ENCODE results near the gene EIF4A3. TPM values are rescaled to one million over a fixed set of nuclear protein-coding genes. Genes with fewer than 3 reads are reported as not detected.

Gene EIF4A3
- total RNA-seq (ENCODE audit: unreplicated experiment): 76.6 TPM
- long read RNA-seq, transcript EIF4A3-201 (12 exons, 1,734 nt): major isoform, 97 of 101 reads
- long read RNA-seq, partial matches to known transcripts: 0 of 101 reads
- long read RNA-seq, other reads (novel, unspliced or antisense): 3 of 101 reads

DNA sequence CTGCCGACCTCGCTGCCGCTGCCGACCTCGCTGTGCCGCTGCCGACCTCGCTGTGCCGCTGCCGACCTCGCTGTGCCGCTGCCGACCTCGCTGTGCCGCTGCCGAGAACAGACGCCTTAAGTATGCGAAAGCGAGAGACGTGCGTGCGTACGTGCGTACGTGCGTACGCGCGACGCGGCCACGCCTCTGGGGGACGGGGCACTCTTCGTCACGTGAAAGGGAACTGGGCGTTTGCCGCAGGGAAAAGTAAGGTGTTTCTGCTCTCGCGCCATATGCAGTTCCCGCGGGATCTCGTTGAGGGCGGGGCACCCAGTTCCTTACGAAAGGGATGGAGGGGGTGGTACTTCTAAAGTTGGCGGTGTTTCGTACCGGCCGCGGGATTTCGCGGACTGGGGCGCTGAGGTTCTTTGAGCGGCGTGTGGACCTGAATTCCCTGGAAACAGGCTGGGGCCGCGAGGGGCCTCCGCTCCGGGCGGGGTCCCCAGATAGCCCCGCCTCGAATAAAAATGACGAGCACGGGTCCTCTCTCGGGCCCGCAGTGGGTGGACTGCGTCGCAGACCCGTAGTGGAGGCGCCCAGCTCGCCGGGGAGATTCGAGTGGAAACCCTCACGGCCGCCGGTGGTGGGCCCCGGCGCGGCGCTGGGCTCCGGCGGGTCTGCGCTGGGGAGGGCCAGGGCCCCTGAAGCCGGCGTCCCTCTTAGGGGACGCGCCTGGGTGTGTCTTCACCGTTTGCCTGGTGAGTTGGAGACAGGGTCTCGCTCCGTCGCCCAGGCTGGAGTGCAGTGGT is at the start of gene EIF4A3:
EIF4A3 (minus strand) TSS at position 94 of the 788 bp plus-strand sequence. CDS start 167 bp downstream, outside the sequence.
- H3K36me3 Mint-ChIP-seq (ENCODE audit: low read depth, unreplicated experiment): peaks cover 18% of the 10 kb centered on the region

DNA sequence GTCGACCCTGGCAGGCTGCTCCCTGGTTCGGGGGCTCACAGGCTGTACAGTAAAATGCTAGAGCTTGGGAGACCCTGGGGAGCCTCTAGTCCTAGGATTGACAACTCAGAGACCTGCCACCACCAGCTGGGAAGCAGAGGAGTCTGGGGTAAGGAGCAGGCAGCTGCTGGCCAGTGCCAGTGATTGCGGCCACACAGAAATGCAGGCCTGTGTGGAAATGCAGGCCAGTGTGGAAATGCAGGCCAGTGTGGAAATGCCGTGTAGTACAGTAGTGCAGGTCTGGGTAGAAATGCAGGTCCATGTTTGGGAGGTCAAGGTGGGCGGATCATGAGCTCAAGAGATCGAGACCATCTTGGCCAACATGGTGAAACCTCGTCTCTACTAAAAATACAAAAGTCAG is 49.7 kb upstream of the EIF4A3 start:
- no peak overlapping the region for H3K27ac Mint-ChIP-seq (ENCODE audit: unreplicated experiment)
- H3K4me1 Mint-ChIP-seq (ENCODE audit: unreplicated experiment): peaks cover 7% of the 10 kb centered on the region
- no peaks in the 10 kb centered on the region for H3K9me3 Mint-ChIP-seq (ENCODE audit: unreplicated experiment)
- peaks cover 12% of the 10 kb centered on the region for H3K27me3 Mint-ChIP-seq (ENCODE audit: unreplicated experiment)
- no peak for DNase-seq (ENCODE audit: low spot score)
- peak overlapping the region; percentile 31 for H3K4me3 Mint-ChIP-seq (ENCODE audit: unreplicated experiment)
- peaks cover 4% of the 10 kb centered on the region for H3K36me3 Mint-ChIP-seq (ENCODE audit: low read depth, unreplicated experiment)
- TF ChIP-seq, protein P1, sequence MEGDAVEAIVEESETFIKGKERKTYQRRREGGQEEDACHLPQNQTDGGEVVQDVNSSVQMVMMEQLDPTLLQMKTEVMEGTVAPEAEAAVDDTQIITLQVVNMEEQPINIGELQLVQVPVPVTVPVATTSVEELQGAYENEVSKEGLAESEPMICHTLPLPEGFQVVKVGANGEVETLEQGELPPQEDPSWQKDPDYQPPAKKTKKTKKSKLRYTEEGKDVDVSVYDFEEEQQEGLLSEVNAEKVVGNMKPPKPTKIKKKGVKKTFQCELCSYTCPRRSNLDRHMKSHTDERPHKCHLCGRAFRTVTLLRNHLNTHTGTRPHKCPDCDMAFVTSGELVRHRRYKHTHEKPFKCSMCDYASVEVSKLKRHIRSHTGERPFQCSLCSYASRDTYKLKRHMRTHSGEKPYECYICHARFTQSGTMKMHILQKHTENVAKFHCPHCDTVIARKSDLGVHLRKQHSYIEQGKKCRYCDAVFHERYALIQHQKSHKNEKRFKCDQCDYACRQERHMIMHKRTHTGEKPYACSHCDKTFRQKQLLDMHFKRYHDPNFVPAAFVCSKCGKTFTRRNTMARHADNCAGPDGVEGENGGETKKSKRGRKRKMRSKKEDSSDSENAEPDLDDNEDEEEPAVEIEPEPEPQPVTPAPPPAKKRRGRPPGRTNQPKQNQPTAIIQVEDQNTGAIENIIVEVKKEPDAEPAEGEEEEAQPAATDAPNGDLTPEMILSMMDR (IDR thresholded peaks at IDR 0.05; ENCODE audit: unreplicated experiment): no peak

More for the DNA sequence above, at the start of gene EIF4A3:
- Mint-ChIP-seq H3K4me1 (ENCODE audit: unreplicated experiment) (peaks cover 20% of the 10 kb centered on the region), H3K9me3 (ENCODE audit: unreplicated experiment) (no peaks in the 10 kb centered on the region), H3K27ac (ENCODE audit: unreplicated experiment) (peak within 1 kb of the TSS; percentile 88), H3K4me3 (ENCODE audit: unreplicated experiment) (peak within 1 kb of the TSS; percentile 97), H3K27me3 (ENCODE audit: unreplicated experiment) (peaks cover 7% of the 10 kb centered on the region)
- peak; percentile 93 for DNase-seq (ENCODE audit: low spot score)
- TF ChIP-seq, protein P1 (IDR thresholded peaks at IDR 0.05; ENCODE audit: unreplicated experiment): no peak

DNA sequence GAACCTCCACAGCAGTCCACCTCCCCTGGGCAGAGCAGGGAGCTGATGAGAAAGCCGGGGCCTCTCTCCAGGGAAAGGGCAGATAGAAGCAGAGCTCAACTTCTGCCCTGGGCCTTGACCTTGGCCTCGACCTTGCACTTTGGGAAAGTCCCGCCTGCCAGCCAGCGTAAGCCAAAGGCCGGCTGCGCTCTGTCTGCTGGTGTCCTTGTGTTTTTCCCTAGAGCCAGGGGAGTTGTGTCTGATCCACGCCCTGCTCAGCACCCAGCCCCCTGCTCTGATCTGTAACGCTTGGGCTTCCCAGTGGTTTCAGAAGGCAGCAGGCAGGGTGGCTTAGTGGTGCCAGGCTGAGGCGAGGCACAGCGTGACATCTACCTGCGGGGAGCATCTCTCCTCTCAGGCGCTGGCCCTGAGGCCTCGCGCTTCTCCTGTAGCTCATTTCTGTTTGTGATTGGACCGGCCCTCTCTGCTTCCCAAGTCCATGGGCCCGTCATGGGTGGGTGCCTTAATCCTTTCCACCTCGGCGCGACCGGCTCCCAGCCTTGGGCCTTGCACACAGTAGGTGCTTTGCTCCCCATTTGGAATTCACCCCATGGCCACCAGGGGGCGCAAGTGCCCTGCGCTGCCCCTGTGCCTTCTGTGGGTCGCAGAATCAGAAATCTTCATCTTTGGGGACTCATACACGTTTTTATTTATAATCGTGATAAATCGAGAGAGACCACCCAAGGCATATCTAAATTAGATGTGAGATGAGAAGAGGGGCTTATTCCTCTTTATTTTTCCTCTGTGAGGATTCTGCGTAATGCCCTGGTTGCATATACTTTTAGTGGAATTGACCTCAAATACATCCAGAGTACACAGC is 49.0 kb upstream of the EIF4A3 start:
- Mint-ChIP-seq H3K36me3 (ENCODE audit: low read depth, unreplicated experiment) (peaks cover 4% of the 10 kb centered on the region), H3K27ac (ENCODE audit: unreplicated experiment) (no peak overlapping the region), H3K9me3 (ENCODE audit: unreplicated experiment) (no peaks in the 10 kb centered on the region), H3K4me3 (ENCODE audit: unreplicated experiment) (no peak overlapping the region), H3K4me1 (ENCODE audit: unreplicated experiment) (peaks cover 7% of the 10 kb centered on the region), H3K27me3 (ENCODE audit: unreplicated experiment) (peaks cover 9% of the 10 kb centered on the region)
- peak; percentile 55 for DNase-seq (ENCODE audit: low spot score)
- TF ChIP-seq, protein P1 (IDR thresholded peaks at IDR 0.05; ENCODE audit: unreplicated experiment): peak; percentile 100

DNA sequence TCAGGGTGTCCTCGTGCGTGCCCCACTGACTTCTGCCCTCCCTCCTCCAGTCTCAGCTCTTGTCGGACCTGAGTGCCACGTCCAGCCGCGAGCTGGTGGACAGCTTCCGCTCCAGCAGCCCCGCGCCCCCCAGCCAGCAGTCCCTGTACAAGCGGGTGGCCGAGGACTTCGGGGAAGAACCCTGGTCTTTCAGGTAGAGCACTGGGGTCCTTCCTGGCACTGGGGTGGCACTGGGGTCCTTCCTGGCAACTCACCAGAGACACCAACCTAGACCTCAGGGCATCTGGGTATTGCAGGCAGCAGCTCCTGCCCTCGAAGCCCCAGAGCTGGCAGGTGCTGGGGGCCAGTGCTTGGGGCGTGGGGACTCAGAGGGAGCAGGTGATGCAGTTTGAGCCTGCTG is 48.2 kb upstream of the EIF4A3 start:
- Mint-ChIP-seq H3K4me3 (ENCODE audit: unreplicated experiment) (no peak overlapping the region), H3K9me3 (ENCODE audit: unreplicated experiment) (no peaks in the 10 kb centered on the region), H3K27me3 (ENCODE audit: unreplicated experiment) (peaks cover 9% of the 10 kb centered on the region), H3K27ac (ENCODE audit: unreplicated experiment) (no peak overlapping the region), H3K36me3 (ENCODE audit: low read depth, unreplicated experiment) (peaks cover 4% of the 10 kb centered on the region), H3K4me1 (ENCODE audit: unreplicated experiment) (peaks cover 7% of the 10 kb centered on the region)
- DNase-seq (ENCODE audit: low spot score): no peak
- TF ChIP-seq, protein P1 (IDR thresholded peaks at IDR 0.05; ENCODE audit: unreplicated experiment): no peak
